Measurements from ENCODE around the gene PSRC1. TPM values are rescaled to one million over a fixed set of nuclear protein-coding genes. Genes with fewer than 3 reads are reported as not detected.
A peak's percentile ranks its signal among the peaks of the same experiment; 100 is the strongest.

PSRC1 gene
- total RNA-seq, 1 experiment from 2014 or later, result 60.3 TPM

GRCh38 chr1:109275706-109276345 is 7.1 kb downstream of the PSRC1 start:
- Mint-ChIP-seq H3K27me3 (ENCODE audit: low read depth) (no peaks in the 10 kb centered on the region), H3K9me3 (no peaks in the 10 kb centered on the region), H3K4me3 (no peak overlapping the region), H3K4me1 (peaks cover 26 to 29% of the 10 kb centered on the region in 2 experiments), H3K27ac (peak overlapping the region; percentile 61 to 79 (median 78); a peak in 4 of 7 replicates), H3K36me3 (ENCODE audit: insufficient read depth in 1 of 3, low read depth in 3 of 3) (peaks cover 13 to 43% (median 33%) of the 10 kb centered on the region in 3 experiments)
- Histone ChIP-seq H3K9me3 (ENCODE audit: control insufficient read depth, low read depth, low read length) (no peaks in the 10 kb centered on the region), H2BK20ac (ENCODE audit: low read depth, low read length, poor library complexity, severe bottlenecking) (no peak overlapping the region), H2BK12ac (ENCODE audit: insufficient read length, low read depth, low read length) (no peak overlapping the region), H3K4me1 (ENCODE audit: insufficient read depth, low read length) (no peaks in the 10 kb centered on the region; the same call in 1 of the 2 replicates), H3K14ac (ENCODE audit: insufficient read depth, low read length) (no peak overlapping the region), H3K18ac (ENCODE audit: insufficient read length, low read depth, low read length) (no peak overlapping the region), H3K79me1 (ENCODE audit: insufficient read depth, low read depth, low read length, poor library complexity, severe bottlenecking) (no peaks in the 10 kb centered on the region), H2BK5ac (ENCODE audit: insufficient read length, low read length) (no peak overlapping the region), H4K20me1 (ENCODE audit: control insufficient read depth, insufficient read depth, insufficient read length) (no peaks in the 10 kb centered on the region), H3K56ac (ENCODE audit: insufficient read length, low read depth, low read length) (no peak overlapping the region), H2AK5ac (ENCODE audit: insufficient read length, low read length) (no peak overlapping the region), H3K4me2 (ENCODE audit: insufficient read depth, insufficient read length, low read length) (no peak overlapping the region), H3K23me2 (ENCODE audit: insufficient read length, low read depth, low read length, poor library complexity, severe bottlenecking) (no peaks in the 10 kb centered on the region), H2BK120ac (ENCODE audit: low read depth, low read length, poor library complexity, severe bottlenecking) (no peak overlapping the region), H3K79me2 (ENCODE audit: insufficient read depth, low read length) (no peaks in the 10 kb centered on the region), H2AFZ (ENCODE audit: low read length) (no peak overlapping the region), H3K9ac (ENCODE audit: extremely low read depth, insufficient read length, low read length) (no peak overlapping the region), H3K27me3 (ENCODE audit: insufficient read depth, low read length) (no peaks in the 10 kb centered on the region), H4K91ac (ENCODE audit: insufficient read length, low read depth, low read length) (no peak overlapping the region), H4K8ac (replicated peaks; ENCODE audit: insufficient read length, low read depth, low read length) (no peak overlapping the region), H3T11ph (ENCODE audit: low read length) (no peak overlapping the region), H4K5ac (ENCODE audit: insufficient read length, low read depth, low read length) (no peak overlapping the region), H3K4ac (ENCODE audit: low read depth, low read length) (no peak overlapping the region), H3K23ac (ENCODE audit: insufficient read length, low read depth, low read length) (no peak overlapping the region), H2BK15ac (ENCODE audit: low read depth, low read length) (no peak overlapping the region), H3K27ac (ENCODE audit: insufficient read length, low read depth, low read length) (no peak overlapping the region)
- no peak for DNase-seq
- WGBS (ENCODE audit: extremely low coverage, insufficient read length, low lambda C conversion rate), result no CpG with 5 or more reads among the region's 9 CpGs
- TF ChIP-seq CTCF (conservative IDR thresholded peaks at IDR 0.05), result no peak

Measured in H9 (cell line).